Muscle of back (tissue), 11 donors: ENCODE measurements around the gene NECTIN3. TPM values are rescaled to one million over a fixed set of nuclear protein-coding genes. Genes with fewer than 3 reads are reported as not detected.

Experiments
- DNase-seq, 3 donors: peaks; one replicate each; pipeline versions ENCODE4 v3.0.0 to v3.0.0-alpha.2; 2013
- polyA plus RNA-seq, 10 donors: library from polyadenylated mRNA; unstranded; fragments of 120-200 nt; gene quantifications; one replicate each; pipeline ENCODE4 v1.2.1, GENCODE V29; 2013; ENCODE audit not compliant: insufficient read length in 10 of 10

Gene NECTIN3
- polyA plus RNA-seq, 10 donors: 17.0 to 33.3 (median 23.5) TPM

DNA sequence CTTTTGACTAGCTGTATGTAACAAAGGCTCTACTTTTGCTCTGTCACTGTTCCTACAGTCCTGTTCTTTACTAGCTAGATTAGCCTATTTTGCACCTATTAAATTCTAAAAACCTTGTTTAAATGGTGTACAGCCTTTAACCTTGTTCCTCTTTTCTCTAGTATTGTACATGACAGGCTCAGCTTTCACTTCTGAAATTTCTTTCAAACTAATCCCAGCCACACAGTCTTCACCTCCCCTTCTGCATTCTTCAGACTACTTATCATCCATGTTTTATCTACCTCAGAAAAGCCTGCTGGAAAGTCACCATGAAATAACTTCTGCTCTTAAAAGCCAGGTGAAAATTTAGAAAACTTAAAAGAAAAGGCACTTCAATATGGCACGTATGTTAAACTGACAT, 122.4 kb downstream of the NECTIN3 start:
- no peak for DNase-seq

DNA sequence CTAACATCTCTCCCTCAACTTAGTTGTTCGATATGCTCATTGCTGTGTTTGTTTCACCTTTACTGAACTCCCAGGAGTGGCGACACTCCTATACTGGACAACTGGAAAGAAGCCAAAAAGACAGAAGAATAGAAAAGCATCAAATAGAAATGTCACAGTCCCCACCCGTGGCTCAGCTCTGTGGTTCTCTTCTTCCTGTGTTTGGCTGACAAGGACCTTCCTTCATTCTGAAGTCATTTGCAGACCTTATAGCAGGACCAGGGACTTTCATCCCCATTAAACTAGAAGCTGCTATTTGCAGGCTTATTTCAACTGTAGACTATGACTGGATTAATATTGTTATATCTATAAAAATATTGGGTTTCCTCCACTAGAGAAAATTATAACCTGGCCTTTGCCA, 125.9 kb downstream of the NECTIN3 start:
- no peak for DNase-seq

DNA sequence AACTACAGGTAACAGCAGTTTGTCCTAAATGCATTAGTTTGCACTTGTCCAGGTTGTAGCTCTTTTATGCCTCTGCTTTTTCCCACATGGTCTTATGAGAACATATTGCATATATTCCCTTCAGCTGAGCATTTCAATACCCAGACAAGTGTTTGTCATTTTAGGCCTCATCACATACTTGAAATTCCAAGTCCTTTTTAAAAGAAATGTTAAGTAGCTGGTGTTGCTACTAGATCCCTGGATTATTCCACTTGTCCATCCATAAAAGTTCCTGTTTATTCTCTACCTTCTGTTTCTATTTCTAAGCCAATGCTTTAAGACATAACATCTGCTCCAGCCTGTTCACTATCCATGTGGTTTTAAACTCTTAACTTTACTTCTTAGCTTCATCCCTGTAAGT, 128.4 kb downstream of the NECTIN3 start:
- no peak for DNase-seq

DNA sequence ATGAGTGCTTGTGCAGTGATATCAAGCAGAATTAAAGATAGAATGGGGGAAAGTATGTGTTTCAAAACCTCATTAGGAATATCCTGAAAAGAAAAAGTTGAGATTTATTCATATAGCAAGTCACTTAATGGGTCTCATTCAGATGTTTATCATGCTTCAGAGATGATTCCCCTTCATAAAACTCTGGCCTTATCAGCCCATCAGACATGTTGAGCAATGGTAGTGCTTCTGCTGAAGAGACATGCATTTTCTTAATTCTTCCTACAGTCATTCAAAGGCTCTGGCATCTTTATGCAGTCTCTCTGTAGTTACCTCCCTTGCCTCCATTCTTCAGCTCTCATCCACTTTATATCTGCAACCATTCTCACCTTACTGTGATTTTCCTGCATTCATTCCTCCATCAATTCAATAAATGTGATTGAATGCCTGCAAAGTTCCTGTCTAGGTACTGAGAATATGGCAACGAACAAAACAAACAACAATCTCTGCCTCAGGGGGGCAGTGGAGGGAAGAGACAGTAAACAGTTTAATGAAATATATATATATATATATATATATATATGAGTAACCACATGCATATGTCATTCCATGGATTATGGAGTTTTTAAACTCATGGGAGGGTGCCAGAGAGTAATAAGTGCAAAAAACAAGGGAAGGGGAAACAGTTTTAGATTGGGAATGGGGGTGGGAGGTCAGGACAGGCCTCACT, 138.5 kb downstream of the NECTIN3 start:
- DNase-seq: peak in 1 of 3 donors; percentile 61

DNA sequence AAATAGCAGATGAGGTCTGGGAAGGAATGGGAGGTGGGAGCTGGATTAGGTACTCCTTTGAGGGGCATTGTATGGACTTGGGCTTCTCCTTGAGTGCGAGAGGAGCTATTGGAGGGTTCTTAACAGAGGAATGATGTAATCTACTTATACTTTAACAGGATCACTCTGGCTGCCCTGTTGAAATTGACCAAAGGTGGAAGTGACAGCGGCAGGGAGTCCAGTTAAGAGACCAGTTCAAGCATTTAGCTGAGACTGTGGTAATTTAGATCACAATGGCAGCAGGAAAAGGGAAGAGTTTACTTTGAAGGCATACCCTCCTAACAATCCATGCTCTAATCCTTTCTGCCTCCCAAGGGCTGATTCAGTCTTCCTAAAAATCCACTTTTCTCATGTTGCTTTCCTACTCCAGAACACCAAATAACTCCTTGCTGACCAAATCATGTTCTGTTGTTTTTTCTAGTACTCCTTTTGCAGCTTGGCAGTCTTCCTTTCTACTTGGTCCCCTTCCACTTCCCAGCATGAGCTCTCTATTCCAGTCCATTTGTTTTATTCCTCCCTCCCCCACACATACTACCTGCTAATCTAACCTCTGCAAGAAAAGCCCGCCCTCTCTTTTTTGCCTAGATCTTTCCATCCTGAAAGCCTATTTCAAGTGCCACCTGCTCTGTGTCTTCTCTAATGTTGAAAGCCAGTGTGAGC, 139.4 kb downstream of the NECTIN3 start:
- DNase-seq: peak in 2 of 3 donors; percentile 24 to 34

DNA sequence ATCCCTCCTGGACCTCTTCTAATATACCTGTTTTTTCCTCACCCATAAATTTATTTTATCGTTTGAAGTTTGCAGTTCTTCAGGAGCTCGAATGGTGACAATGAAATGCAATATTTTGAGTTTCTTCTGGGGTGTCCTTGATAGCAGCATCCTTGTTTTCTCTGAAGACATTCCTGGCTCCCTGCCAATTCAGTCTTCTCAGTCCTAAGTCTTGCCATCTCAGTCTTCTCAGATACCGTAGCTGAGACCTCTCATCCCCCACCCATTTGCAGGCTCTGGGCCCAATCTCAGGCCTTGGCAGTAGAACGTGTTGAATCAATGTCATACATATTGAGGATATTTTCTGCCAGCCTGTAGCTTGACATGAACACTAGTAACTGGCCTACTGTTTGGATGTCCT, 140.9 kb downstream of the NECTIN3 start:
- DNase-seq: no peak

DNA sequence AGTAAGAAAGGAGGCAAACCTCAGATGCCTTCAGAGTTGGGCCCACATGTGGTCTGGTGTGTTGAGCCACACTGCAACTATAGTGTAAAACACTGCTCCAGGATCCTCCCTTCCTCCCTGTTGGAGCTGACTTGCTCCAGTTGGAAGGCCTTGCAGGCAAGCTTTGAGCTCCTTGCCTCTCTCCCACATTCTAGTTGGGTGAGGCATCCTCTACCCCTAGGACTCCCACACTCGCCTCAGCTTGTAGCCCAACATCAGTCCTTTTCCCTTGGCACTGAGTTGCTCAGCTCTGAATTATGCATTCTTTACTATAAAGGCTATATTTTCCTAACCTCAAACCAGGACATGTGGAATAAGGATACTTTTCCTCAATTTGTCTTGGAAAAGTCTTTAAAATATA, 143.9 kb downstream of the NECTIN3 start:
- peak in 1 of 3 donors; percentile 28 for DNase-seq

DNA sequence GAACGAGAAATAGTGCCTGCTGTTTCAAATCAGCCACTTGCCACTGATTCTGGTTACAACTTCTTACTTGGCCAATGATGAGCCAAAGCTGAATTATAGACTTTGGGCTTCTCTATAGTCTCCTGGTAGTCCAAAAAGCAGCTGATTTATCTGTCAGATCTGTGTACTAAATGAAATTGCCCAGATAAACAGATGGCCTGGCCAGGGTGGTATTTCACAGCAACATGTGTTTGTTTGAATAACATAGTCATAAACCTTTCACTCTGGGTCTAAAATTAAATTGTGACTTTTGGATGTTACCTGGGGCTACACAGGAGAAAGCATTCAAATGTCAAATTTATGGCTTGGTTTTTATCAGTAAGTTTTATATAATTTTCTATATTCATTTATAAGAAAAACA, 147.0 kb downstream of the NECTIN3 start:
- no peak for DNase-seq

DNA sequence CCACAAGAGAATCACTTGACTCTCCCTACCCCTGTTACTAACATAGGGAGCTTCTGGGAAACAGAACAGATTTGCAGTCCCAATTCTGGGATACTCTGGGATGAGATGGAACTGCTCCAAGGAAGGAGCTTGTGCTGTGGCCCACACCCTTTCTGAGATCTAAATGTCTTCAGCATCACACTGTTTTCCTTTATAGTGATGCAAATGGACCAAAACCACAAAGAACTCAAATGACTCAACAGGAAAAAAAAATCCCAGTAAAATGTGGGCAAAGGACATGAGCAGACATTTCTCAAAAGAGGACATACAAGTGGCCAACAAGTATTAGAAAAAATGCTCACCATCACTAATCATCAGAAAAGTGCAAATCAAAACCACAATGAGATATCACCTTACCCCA, 155.6 kb downstream of the NECTIN3 start:
- DNase-seq: peak in 1 of 3 donors; percentile 47

DNA sequence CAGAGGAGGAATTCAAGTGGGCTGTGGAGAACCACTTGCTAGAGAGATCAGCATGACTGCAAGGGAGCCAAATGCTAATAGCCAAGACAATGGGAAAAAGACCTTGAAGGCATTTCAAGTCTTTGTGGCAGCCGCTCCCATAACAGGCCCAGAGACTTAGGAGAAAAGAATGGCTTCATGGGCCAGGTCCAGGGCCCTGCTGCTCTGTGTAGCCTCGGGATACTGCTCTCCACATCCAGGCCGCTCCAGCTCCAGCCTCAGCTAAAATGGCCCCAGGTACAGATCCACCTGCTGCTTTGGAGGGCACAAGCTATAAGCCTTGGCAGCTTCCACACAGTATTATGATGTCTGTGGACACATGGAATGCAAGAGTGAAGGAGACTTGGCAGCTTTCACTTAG, 157.7 kb downstream of the NECTIN3 start:
- no peak for DNase-seq

DNA sequence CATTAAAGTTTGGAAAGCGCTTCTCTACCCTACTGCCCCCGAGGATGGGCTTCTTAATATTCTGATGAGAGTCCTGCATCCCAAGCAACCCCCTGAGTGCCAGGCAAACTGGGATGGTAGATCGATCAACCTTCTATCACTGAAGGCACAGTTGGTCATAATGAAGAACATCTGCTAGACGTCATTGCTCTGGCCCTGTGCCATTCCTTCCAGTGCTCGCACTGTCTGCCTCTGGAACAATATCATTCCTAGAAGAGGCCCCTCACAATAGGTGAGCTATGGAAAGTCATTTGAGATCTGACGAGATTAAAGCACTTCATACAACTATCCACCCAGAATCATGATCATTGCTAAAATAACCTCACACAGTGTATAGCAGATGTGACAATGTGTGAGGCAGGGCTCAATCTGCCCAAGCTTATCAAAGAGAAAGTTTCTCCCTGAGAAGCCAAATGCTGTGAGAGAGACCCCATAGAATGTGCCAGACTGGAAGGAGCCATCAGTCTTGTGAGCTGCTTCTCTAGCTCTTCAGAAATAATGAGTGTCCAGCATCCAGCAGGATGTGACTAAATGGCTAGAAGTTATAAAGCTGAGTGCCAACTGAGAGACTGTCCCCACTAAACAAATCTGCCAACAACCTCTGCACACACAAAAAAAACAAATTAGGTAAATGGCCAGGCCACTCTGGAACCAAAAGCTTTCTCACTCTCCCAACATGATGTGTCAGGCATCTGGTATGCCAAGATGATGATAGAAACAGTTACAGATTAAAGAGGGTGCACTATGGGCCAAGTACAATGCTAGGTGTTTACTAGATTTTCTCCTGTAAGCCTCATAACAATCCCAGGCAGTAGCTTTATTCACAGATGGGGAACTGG, 165.5 kb downstream of the NECTIN3 start:
- peak in 1 of 3 donors; percentile 22 for DNase-seq

DNA sequence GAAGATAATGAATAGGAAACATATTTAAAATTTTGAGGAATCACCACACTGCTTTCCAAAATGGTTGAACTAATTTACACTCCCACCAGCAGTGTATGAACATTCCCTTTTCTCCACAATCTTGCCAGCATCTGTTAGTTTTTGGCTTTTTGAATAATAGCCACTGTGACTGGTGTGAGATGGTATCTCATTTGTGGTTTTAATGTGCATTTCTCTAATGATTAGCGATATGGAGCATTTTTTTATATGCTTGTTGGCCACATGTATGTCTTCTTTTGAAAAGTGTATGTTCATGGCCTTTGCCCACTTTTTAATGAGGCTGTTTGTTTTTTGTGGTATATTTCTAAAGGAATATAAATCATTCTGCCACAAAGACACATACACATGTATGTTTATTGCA, 166.3 kb downstream of the NECTIN3 start:
- no peak for DNase-seq

DNA sequence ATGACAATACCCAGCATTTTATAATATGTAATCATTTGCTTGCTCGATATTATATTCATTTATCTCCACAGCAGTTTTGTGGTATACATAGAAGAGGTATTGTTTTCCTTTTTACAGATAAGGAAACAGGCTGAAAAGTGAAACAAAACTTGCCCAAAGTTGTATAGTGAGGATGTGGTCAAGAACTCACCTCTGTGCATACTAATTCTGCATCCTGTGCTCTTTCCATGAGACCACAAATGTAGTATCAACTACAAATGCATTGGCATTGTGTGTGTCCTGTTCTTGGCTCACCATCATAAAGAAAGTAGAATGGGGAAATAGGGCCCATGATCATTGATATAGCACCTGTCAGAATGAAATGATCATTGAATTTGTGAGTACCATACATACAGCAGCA, 167.3 kb downstream of the NECTIN3 start:
- DNase-seq: no peak

DNA sequence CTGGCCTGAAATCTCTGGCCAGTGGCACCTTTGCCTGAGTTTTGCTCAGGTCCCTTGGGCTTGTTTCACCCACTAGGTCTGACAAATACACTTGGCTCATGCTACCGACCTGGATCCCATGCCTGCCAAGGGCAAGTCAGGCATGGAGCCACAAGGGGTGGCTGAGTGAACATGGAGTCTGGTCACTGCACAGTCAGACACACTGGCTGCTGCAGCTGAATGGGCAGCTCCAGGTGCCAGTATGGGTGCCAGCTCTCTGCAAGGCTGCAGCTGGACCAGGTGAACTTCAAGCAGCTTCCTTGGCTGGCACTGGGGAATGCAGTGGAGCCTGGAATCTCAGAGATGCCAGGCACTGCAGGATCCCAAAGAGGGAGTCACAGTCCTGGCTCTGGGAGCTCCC, 170.3 kb downstream of the NECTIN3 start:
- DNase-seq: no peak
